ENCODE results near the gene SLC23A2.

The SLC23A2 gene

DNA sequence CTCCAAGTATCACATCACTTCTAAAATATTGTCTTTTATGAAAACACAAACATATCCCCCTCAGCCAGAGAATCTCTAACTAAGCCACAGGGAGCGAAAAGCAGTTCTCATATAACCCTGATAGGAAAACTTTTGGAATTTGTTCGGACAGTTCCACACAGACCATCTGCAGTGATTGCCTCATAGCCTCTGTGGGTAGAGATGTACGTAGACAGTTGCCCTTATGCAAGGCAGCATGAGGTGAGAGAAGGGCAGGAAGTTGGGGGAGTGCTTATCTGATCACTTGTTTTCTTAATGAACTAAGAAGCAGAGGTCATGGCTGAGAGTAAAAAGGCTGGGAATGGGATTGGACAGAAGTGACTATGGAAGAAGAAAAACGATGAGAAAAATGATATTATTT is 39.6 kb downstream of the SLC23A2 start:
- FAIRE-seq, result no peak

DNA sequence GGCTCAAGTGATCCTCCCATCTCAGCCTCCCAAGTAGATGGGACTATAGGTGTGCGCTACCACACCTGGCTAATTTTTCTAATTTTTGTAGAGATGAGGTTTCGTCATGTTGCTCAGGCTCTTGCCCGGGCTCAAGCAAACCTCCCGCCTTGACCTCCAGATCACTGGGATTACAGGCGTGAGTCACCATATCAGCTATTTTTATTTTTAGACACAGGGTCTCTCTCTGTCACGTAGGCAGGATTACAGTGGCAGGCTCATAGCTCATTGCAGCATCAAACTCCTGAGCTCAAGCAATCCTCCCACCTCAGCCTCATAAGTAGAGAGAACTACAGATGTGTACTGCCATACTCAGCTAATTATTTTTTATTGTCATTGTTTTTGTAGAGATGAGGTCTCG is 41.7 kb downstream of the SLC23A2 start:
- FAIRE-seq, result no peak

DNA sequence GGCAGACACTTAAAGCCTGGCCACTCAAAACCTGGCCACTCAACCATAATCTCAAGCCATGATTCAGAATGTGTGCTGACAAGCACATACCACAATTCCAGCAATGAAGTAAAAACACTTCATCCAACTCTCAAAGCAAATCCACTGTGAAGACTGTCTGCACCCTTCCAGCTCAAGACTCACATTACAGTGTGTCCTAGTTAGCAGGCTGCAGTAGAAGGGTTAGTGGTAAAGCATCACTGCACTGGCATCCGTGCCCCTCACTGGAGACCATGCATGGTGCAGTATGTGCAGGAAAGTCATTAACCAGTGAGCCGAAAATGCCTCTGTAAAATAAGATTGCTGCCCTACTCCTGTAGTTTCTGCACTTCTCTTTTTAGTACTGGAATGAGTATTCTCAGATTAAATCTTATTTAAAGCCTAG is 43.4 kb downstream of the SLC23A2 start:
- no peak for FAIRE-seq

DNA sequence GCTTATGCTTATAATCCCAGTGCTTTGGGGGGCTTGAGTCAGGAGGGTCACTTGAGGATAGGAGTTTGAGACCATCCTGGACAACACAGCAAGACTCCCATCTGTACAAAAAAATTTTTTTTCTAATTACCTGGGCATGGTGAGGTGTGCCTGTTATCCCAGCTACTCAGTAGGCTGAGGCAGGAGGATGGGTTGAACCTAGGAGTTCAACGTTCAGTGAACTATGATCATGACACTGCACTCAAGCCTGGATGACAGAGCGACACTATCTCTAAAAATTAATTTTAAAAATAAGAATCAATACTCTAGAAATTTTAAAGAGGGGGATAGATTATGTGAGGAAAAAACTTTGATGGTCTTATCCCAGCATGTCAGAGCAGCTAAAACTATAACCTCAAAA is 44.1 kb downstream of the SLC23A2 start:
- no peak for FAIRE-seq

DNA sequence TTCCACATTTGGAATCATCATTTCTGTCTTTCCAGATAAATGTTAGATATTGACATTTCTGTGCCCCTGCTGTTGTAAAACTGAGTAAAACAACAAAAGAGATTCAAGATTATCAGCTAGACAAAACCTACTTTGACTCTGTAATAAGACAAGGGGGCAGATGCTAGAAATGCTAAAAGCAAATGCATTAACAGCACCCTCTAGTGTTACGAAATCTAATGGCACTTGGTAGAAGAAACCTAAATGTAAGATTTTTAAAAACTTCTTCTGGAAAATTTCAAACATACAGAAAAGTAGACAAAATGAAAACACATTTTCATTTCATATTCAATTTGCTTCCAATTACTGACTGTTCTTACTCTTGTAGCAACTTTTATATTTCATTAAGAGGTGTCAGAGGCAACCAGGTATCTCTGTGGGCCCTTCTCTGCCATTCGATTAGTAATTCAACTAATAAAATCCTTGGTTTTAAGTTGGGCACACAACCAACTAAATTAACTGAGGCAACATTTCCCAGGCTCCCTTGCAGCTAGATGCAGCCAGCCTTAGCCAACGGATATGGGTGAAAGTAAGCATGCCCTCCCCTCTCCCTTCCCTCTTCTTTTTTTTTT is 45.0 kb downstream of the SLC23A2 start:
- FAIRE-seq, result peak; percentile 88

DNA sequence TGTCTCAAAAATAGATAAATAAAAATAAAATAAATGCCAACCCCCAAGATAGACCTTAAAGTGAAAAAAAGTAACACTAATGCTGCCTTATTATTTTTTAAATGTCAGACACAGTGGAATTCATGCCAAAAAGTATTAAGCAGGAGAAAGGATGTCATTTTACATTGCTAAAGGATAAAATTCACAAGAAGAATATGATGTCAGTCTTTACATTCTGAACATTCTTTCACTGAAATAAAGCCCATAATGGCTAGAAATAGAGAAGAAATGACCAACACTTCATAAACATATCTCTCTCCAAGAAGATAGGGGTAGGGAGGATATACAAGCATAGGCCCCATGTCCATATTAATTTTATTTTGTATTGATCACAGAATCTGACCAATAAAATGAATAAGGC is 47.4 kb downstream of the SLC23A2 start:
- no peak for FAIRE-seq

DNA sequence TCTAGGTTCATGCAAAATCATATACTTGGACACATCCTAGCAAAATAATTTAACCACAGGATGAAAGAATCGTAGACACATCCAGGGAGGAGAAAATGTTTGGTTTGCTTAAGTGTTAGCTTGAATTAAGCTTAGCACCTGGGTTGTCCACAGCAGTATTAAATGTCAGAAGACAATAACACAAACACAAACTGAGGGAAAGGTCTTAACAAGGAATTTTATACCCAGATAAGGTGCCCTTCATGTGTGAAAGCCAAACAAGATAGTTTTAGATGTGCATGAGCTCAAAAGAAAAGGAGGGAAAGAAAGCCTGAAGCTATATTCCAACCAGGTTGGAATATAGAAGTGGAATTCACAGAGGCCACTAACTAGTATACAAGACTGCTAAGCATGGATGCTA is 49.1 kb downstream of the SLC23A2 start:
- no peak for FAIRE-seq

DNA sequence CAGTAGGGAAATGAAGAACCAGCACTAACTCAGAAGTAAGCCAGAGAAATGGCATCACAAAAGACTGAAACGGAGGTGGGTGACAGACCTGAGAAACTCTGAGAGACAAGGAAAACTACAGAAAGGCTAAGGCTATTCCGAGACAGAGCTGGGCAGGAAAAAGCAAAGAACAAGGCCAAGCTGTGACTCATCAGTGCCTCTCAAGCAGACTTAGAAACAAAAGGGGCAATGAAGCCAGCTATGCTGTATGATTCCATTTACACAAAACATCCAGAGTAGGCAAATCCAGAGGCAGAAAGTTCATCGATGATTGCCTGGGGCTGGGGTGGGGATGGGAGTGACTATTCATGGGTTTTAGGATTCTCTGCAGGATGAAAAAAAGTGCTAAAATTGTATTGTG is 50.0 kb downstream of the SLC23A2 start:
- no peak for FAIRE-seq

DNA sequence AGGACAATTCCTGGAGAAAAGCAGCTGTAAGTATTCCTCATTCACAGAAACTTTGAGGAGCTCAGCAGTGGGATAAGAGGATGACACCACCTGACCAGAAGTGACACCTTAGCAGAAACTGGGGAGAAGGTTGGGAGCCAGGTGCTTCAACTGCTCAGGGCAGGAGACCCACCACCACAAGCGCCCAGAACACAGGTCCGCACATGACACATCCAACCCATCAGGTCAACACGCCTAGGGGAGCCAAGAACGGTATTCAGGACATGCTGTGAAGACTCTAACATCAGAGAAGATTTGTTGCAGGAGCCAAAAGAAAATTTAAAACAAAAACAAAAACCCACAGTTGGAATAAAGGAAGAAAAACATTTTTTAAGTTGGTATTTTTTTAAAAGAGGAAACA is 50.5 kb downstream of the SLC23A2 start:
- no peak for FAIRE-seq

DNA sequence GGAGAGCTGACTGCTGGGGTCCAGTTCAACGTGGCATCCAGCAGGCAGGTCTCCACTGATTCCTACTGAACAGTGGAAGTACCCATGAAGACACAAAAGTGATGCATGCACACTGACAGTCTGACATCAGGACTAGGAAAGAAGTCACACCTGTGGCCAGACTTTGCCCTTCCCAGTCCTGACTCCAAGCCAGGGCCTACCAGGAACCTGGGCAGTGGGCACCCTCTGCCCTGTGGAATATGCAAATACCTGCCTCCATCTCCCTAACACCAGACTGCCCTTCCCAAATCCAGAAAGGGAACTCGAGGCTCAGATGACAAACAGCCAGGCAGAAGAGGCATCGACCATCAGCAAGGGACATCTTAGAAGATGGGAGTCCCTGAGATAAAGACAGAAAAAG is 50.9 kb downstream of the SLC23A2 start:
- no peak for FAIRE-seq

DNA sequence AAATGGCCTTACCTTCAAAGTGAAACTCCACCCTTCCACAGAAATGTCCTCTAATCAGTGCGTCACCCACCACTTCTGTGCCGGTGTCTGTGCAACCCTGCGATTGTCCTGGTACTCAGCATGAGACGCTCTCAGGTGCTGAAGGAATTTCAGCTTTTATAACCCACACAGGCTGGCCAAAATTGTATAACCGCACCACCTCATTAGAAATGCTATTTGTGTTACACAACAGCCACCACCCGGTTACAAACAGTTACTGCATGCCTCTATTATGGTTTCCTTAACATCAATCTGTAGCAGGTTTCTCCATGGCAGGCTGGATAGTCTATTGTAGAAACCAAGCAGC is 51.5 kb downstream of the SLC23A2 start:
- peak; percentile 80 for FAIRE-seq

DNA sequence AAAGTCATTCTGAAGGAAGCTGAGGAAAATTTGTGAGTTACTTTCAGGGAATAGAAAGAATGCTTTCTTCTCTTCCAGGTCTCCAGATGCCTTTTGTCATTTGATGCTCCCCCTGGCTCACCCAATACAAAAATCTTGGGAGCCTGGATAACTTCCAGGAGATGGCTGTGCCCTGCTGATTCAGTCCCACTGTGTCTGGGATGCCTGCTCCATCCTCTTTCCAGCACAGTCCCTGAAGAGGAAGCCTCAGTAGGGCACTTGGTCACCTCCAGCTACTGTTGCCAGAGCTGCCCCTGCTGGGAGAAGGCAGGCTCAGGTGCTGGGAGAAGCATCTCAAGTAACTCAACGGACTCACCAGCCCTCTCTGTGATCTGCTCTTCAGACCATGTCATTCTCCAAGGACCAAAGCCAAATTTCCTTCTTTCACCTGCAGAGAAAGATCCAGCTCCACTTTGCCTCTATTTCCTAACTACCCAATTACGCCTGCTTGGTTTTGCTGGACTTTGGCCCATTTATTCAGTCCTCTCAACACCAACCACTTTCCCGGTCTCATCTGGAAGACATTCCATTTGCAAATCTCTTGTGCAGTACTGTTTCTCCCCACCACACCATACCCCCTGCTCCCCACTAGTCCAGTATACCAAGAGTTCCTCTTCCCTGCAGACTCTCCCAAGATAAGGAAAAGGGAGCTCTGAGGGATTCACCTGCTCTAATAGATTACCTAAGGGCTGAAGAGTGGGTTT is 53.3 kb downstream of the SLC23A2 start:
- FAIRE-seq, result no peak

DNA sequence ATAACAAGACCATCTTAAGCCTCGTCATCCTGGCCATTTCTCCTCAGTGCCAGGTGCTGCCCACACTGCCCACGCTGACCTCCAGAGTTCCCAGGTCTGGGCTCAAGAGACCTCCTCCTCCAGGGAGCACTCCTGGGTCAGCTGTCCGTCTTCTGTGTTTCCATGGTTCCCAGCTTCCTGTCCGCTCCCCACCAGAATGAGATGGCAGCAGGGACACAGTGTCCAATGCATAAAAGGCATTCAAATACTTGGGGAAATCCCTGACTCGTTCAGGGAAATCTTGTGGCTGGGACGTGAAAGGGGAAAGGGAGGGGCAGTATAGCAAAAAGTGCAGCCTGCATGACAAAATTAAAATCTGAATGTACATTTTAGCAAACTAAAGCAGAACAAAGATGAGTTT is 54.3 kb downstream of the SLC23A2 start:
- FAIRE-seq, result no peak

DNA sequence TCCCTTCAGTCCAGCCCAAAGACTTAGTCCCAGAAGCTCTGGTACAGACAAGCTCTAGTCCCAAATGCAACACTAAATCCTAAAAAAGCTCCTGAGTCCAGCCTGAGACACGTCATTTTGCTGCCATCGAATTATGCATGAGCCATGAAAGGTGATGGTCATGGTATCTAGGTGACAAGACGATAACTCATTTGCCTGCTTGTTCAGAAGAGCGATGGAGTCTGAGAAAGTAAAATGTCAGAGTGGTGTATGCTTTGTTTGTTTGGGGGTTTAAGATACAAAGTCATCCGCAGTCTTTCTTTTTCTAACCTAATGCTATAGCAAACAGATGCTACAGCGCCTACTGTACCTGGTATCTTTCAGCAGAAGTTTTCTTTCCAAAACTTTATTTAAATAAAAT is 54.7 kb downstream of the SLC23A2 start:
- FAIRE-seq, result no peak

DNA sequence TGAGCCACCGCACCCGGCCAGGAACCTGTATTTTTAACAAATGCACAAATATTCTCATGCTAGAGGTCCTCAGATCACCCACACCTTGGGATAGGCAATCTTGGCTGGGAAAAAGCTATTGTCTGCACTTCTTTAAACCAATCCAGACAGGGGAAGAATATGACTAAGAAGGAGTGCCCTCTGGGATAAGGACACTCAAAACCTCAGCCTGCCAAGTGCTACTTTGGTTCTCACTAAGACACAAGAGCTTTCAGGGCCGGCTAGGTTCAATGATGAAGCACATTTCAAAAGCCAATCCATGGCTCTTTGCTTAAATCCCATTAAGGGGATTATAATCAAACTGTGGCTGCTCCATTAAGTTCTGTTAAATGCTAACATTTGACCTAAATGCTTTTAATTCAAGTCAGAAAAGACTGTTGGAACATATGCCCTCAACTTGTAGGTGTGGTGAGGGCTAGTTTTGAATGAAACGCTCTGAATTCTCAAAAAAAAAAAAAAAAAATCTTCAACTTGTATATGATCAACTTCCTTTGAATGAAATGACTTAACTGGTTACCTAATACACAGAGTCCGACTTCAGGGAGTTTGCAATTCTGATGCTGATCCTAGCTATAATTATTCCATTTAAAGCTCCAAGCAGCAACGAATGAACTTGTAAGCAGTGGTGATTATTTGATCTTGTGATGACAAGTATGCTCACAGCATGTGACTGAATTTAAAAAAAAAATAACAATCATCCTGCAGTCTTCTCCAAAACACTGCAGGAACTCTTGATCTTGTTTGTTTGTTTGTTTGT is 56.6 kb downstream of the SLC23A2 start:
- no peak for FAIRE-seq

DNA sequence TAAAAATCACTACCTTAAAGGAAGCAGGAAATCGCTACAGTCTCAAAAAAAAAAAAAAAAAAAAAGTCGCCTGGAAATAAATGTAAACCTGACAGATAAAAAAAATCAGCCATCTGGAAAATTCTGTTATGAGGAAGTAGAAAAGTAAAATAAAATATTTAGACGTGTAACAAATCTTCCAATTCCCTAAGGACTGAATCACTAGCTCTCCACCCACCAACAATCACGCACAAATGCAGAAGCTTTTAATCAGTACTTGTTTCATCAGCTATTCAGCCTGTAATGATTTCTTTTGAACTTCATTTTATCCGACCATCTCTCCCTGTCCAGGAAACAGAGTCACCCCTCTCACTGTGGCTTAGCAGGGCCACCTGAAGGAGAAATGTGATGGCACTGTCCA is 59.0 kb downstream of the SLC23A2 start:
- no peak for FAIRE-seq

DNA sequence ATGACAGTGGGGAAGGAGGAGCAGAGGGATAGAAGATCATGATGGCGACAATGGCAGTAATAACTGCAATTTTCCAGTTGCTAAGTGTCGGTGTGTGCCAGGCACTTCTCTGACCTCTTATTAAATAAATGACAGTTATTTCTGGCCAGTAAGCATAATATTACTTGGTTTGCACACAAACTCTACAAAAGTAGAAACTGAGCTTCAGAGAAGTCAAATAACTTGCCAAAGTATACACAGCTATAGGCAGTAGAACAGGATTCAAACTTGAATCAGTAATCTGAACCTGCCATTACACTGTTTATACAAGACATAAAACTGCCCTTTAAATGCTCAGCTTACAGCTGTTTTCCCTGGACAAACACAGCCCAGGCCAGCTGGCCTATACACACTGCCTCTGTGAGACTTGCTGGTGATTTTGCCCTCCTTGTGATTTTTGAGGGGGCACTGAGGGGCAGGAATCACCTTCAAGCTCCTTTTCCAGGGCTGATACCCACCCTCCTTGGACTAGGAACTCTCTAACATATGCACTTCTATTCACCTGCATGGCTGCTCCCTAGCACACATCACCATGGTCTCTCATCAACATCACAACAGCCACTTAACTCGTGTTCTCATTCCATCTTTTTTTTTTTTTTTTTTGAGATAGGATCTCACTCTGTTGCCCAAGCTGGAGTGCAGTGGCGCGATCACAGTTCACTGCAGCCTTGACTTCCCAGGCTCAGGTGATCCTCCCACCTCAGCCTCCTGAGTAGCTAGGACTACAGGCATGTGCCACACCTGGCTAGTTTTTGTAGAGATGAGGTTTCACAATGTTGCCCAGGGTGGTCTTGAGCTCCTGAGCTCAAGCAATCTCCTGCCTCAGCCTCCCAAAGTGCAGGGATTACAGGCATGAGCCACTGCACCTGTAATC is 63.6 kb downstream of the SLC23A2 start:
- peak; percentile 77 for FAIRE-seq

DNA sequence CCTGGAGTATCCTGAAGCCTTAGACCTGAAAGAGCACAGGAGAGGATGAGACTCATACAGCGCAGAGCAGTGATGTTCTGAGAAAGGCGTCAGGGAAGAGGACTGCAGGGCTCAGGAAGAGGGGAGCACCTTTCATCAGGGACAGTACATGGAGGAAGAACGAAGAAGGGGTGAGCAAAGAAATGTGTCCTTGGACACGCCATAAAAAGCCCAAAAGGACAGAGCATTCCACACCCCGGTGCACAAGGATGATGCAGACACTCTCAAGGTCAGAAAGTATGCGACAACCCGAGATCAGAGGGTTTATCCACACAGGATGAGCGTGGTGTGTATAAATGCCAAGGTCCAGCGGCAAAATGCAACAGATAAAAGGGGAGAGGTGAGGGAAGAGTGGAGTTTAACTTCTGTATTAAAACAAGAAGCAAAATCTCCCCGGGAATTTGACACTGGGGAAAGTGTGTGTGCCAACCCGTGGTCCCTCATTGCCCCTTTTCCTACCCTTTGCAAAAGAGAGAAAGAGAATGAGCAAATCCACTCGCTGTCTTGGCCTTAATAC is 64.4 kb downstream of the SLC23A2 start:
- no peak for FAIRE-seq

DNA sequence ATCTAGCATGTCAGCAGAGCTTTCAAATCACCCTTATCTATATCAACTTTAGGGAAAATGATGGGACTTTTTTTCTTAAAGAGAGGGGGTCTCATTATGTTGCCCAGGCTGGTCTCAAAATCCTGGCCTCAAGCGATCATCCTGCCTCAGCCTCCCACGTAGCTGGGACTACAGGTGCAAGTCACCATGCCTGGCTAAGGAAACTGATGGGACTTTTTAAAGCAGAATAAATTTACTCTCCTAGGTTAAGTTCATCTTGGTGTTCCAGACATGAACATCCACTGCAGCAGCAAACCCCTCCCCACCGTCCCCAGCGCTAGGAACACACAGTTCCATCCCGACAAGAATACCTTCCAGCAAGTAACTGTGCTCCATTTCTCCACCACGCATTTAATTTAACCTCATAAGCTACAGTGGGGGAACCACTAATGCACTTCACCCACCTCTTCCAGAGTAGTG is 64.9 kb downstream of the SLC23A2 start:
- no peak for FAIRE-seq

DNA sequence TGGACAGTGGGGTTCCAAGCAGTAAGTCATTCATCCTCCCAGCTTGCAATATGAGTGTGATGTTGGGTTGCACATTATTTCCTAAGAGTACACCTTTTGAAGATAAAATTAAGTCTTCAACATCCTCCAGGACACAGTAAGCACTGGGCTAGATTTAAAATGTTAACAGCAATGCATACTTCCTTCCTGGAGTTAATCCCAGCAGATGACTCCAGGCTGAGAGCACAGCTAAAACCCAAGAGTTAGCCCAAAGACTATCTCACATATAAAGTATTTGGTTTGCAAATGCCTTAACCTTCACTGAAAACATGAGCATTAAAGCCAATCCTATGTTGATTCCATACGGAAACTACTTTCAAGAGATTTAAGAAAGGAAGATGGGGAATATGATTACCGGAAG is 69.2 kb downstream of the SLC23A2 start:
- FAIRE-seq, result no peak

DNA sequence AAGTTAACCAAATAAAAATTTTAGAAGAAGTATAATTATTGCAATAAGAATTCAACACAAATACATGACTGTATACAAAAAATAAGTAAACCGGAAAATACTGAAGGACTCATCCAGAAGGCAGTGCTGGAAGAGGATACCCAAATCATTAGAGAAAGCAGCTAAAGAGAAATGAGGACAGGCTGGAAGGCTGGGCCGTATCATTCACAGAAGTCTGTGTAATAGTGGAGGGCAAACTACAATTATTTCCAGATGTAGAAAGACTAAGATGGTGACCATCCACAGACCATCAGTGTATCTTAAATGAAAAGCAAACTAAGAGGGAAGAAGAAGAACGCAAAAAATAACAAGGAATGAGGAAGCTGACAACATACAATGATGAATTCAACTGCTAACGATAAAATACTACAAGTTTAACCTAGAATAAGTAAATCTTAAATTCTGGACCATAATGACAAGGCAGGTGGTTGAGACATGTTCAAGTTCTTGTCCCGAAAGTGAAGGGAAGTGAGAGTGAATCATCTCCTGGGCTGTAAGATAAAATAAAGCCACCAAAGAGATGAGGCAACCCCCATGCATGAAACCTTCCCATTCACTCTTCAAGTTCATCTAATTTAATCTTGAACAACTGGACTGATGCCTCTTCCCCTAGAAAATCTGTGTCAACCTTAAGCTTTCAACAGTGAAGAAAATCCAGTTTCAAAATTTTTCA is 71.5 kb downstream of the SLC23A2 start:
- FAIRE-seq, result no peak

All from islet of Langerhans (tissue), 1 donor.